K562 (cell line): ENCODE data around the gene CEACAM18. TPM values are rescaled to one million over a fixed set of nuclear protein-coding genes. Genes with fewer than 3 reads are reported as not detected.
A peak's percentile ranks its signal among the peaks of the same experiment; 100 is the strongest.

Experiments
- BMI1 ChIP-seq: fragments of 150-350 bp; IDR thresholded peaks from 2 replicates; pipeline ENCODE4 v1.6.1; 2014; ENCODE audit warnings: low read length
- CREM ChIP-seq: IDR thresholded peaks from 2 replicates; pipeline ENCODE4 v1.6.1; 2014; ENCODE audit warnings: antibody characterized with exemption, low read depth
- ELK3 ChIP-seq: fragments of 450-650 bp; formaldehyde crosslinking; IDR thresholded peaks from 2 replicates; pipeline ENCODE4 v1.4.0; 2020; ENCODE audit warnings: mild to moderate bottlenecking
- FOXM1 ChIP-seq, 2 experiments: fragments of 450-650 bp in 1 of 2; sonication (generic) in 1 of 2; formaldehyde crosslinking in 1 of 2; IDR thresholded peaks; 2 replicates each; pipeline versions ENCODE4 v1.6.1 to v1.9.0; 2017 to 2022; ENCODE audit warnings: low read depth in 2 of 2, mild to moderate bottlenecking in 2 of 2, missing genetic modification reagents in 1 of 2, moderate library complexity in 1 of 2
- HDAC2 ChIP-seq: fragments of 450-650 bp; IDR thresholded peaks from 2 replicates; pipeline ENCODE4 v1.6.1; 2016; ENCODE audit warnings: mild to moderate bottlenecking
- HDGF ChIP-seq: fragments of 450-650 bp; IDR thresholded peaks from 2 replicates; pipeline ENCODE4 v1.6.1; 2016
- KDM1A ChIP-seq, 2 experiments: fragments of 450-650 bp; IDR thresholded peaks; 2 replicates each; pipeline ENCODE4 v1.6.1; 2016; ENCODE audit warnings: mild to moderate bottlenecking in 2 of 2
- KDM5B ChIP-seq: fragments of 200-600 bp; sonication (generic); IDR thresholded peaks from 2 replicates; pipeline ENCODE4 v1.6.1; 2012; ENCODE audit warnings: low read depth, mild to moderate bottlenecking, moderate library complexity, low read length, control low read depth, inconsistent platforms; ENCODE audit not compliant: insufficient replicate concordance
- L3MBTL2 ChIP-seq: fragments of 450-650 bp; IDR thresholded peaks from 2 replicates; pipeline ENCODE4 v1.6.1; 2016; ENCODE audit warnings: mild to moderate bottlenecking, moderate library complexity
- MEIS2 ChIP-seq: fragments of 450-650 bp; IDR thresholded peaks from 2 replicates; pipeline ENCODE4 v1.6.1; 2014; ENCODE audit warnings: mild to moderate bottlenecking; ENCODE audit not compliant: partially characterized antibody
- NRF1 ChIP-seq, 2 experiments: fragments of 450-650 bp; IDR thresholded peaks in 1 of 2; conservative IDR thresholded peaks in 1 of 2; 2 replicates each; pipeline ENCODE4 v1.6.1; 2014; ENCODE audit warnings: mild to moderate bottlenecking in 2 of 2
- PHF8 ChIP-seq: fragments of 200-600 bp; sonication (generic); IDR thresholded peaks from 2 replicates; pipeline ENCODE4 v1.6.1; 2012; ENCODE audit warnings: mixed run types, mild to moderate bottlenecking, inconsistent platforms, low read length, moderate library complexity, borderline replicate concordance
- POLR2B ChIP-seq: fragments of 450-650 bp; IDR thresholded peaks from 2 replicates; pipeline ENCODE4 v1.6.1; 2018; ENCODE audit warnings: low read depth; ENCODE audit not compliant: partially characterized antibody
- POLR3A ChIP-seq: IDR thresholded peaks from 2 replicates; pipeline ENCODE4 v1.6.1; 2011; ENCODE audit warnings: borderline replicate concordance, mild to moderate bottlenecking, moderate library complexity; ENCODE audit not compliant: insufficient read length, insufficient read depth; ENCODE audit errors: extremely low read depth
- PRDM10 ChIP-seq: fragments of 450-650 bp; IDR thresholded peaks from 2 replicates; pipeline ENCODE4 v1.6.1; 2018; ENCODE audit not compliant: partially characterized antibody
- RBM25 ChIP-seq: fragments of 200-400 bp; formaldehyde crosslinking; IDR thresholded peaks from 2 replicates; pipeline ENCODE4 v1.6.1; 2018; ENCODE audit warnings: low read length, low read depth, moderate library complexity; ENCODE audit not compliant: severe bottlenecking
- TBP ChIP-seq: optimal IDR thresholded peaks from 2 replicates; pipeline ENCODE3; 2011; ENCODE audit warnings: low read depth, low read length, improper control_type of control experiment
- TCF7L2 ChIP-seq: fragments of 150-350 bp; IDR thresholded peaks from 2 replicates; pipeline ENCODE4 v1.6.1; 2016; ENCODE audit warnings: low read depth, mild to moderate bottlenecking, low read length, moderate library complexity
- TRIM28 ChIP-seq: fragments of 450-650 bp; IDR thresholded peaks from 2 replicates; pipeline ENCODE4 v1.6.1; 2017
- ZBTB43 ChIP-seq: sonication (generic); formaldehyde crosslinking; IDR thresholded peaks from 2 replicates; pipeline ENCODE4 v1.8.0; 2023; ENCODE audit warnings: mild to moderate bottlenecking, missing genetic modification reagents
- ZKSCAN3 ChIP-seq: fragments of 250-450 bp; sonication (Bioruptor Pico); IDR thresholded peaks from 2 replicates; pipeline ENCODE4 v1.4.0; 2020
- ZNF134 ChIP-seq: fragments of 250-450 bp; sonication (Bioruptor Pico); conservative IDR thresholded peaks from 2 replicates; pipeline ENCODE4 v1.4.0; 2020
- ZNF253 ChIP-seq: fragments of 250-450 bp; sonication (Bioruptor Pico); conservative IDR thresholded peaks from 2 replicates; pipeline ENCODE4 v1.6.1; 2021; ENCODE audit warnings: mild to moderate bottlenecking
- ZNF431 ChIP-seq: sonication (generic); formaldehyde crosslinking; IDR thresholded peaks from 2 replicates; pipeline ENCODE4 v1.8.0; 2022; ENCODE audit warnings: mild to moderate bottlenecking, missing genetic modification reagents
- polyA plus RNA-seq, 8 experiments: library from polyadenylated mRNA; depleted of rRNA in 4 of 8; stranded (reverse) in 5 of 8; unstranded in 3 of 8; fragments of >200 nt; fragmentation: Nextera tagmentation in 2 of 8; fragmentation: Illumina TruSeq in 1 of 8; extraction: Ambion mirVana in 2 of 8; extraction: Trizol in 1 of 8; gene quantifications; 2 replicates each; pipeline versions ENCODE4 v1.2.1 to v1.2.3, GENCODE V29; 2011 to 2014; ENCODE audit warnings: inconsistent platforms in 1 of 8, missing spikeins in 1 of 8
- total RNA-seq, 7 experiments: library from RNA; depleted of rRNA in 6 of 7; stranded (reverse); fragments of >200 nt in 6 of 7; fragmentation: Illumina TruSeq in 2 of 7; extraction: Trizol in 2 of 7; gene quantifications; 2 replicates each; pipeline versions ENCODE4 v1.2.1 to v1.2.3, GENCODE V29; 2011 to 2021; ENCODE audit warnings: low replicate concordance in 1 of 7
- TF ChIP-seq, protein P1 (sequence below): fragments of 250-450 bp; sonication (Bioruptor Pico); IDR thresholded peaks from 2 replicates; pipeline ENCODE4 v1.9.0; 2021; ENCODE audit warnings: mild to moderate bottlenecking

CEACAM18 gene
- total and polyA plus RNA-seq, 9 of the 15 experiments (the other 6 are each of a cell fraction or from before 2014, with no cell fraction given), result 0.08 to 0.24 (median 0.15) TPM; not detected in 3

DNA sequence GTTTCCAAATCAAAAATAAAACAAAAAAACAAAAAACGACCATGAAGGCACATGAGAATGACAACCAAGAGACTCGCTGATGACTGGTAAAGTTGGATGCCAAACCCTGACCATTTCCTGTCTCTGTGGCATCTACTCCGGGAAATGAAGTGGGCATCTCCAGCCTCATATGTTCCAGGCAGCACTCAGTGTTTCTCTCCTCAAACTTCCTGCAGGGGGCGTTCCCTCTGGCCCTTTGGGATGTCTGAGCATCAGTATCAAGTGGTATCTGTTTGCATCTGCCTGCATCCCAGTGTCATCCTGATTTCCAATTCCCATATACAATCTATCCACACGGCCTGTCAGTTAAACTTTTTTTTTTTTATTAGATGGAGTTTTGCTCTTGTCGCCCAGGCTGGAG lies 33.0 kb downstream of the CEACAM18 start (continued):
- no peak for TF ChIP-seq HDGF
- no peak for TF ChIP-seq PRDM10
- TF ChIP-seq ZNF253 (CRISPR knock-in tag), result no peak
- TF ChIP-seq NRF1 (conservative IDR thresholded peaks at IDR 0.05 in 1 of 2, IDR thresholded peaks at IDR 0.05 in 1 of 2), result no peak
- TF ChIP-seq HDAC2, result 0 out of 2 replicates have a peak, but pooled peaks have one; percentile 42
- TF ChIP-seq KDM5B, result no peak
- no peak for TF ChIP-seq ZNF134
- TF ChIP-seq FOXM1 (IDR thresholded peaks at IDR 0.05; ENCODE audit: low read depth), result no peak
- no peak for TF ChIP-seq FOXM1 (CRISPR knock-in tag; IDR thresholded peaks at IDR 0.05; ENCODE audit: low read depth)
- TF ChIP-seq BMI1, result no peak
- no peak for TF ChIP-seq POLR2B
- no peak for TF ChIP-seq RBM25
- TF ChIP-seq ZNF431 (CRISPR knock-in tag), result no peak
- TF ChIP-seq MEIS2, result no peak
- TF ChIP-seq TCF7L2, result no peak
- no peak for TF ChIP-seq CREM
- TF ChIP-seq POLR3A, result no peak
- no peak for TF ChIP-seq L3MBTL2
- no peak for TF ChIP-seq TRIM28
- peak; percentile 47 to 58; a peak in 3 of 4 replicates for TF ChIP-seq KDM1A (IDR thresholded peaks at IDR 0.05)
- TF ChIP-seq PHF8, result no peak
- no peak for TF ChIP-seq ELK3
- TF ChIP-seq, protein P1, sequence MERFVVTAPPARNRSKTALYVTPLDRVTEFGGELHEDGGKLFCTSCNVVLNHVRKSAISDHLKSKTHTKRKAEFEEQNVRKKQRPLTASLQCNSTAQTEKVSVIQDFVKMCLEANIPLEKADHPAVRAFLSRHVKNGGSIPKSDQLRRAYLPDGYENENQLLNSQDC, result no peak
- no peak for TF ChIP-seq ZKSCAN3 (CRISPR knock-in tag)
- TF ChIP-seq ZBTB43, result no peak
- TF ChIP-seq TBP, result no peak
